Fibroblast of lung (primary cell): ENCODE data around the gene HMCN2. TPM values are rescaled to one million over a fixed set of nuclear protein-coding genes. Genes with fewer than 3 reads are reported as not detected.

ENCODE experiments used
- DNase-seq, 2 donors: peaks; one replicate each; pipeline versions ENCODE4 v3.0.0 to v3.0.0-alpha.2; 2010; ENCODE audit warnings: low read depth in 2 of 2
- H2AFZ ChIP-seq: 2 replicates; pipeline ENCODE4 v1.5.1; 2012; ENCODE audit warnings: low read length, control low read depth, inconsistent platforms
- H3K27ac ChIP-seq: 2 replicates; pipeline ENCODE4 v1.5.1; 2011; ENCODE audit warnings: low read length, control low read depth; ENCODE audit not compliant: insufficient read depth
- H3K27me3 ChIP-seq: 2 replicates; pipeline ENCODE4 v1.5.1; 2011; ENCODE audit warnings: mild to moderate bottlenecking, low read length; ENCODE audit not compliant: control insufficient read depth, insufficient read depth
- H3K36me3 ChIP-seq: 2 replicates; pipeline ENCODE4 v1.5.1; 2011; ENCODE audit warnings: low read length; ENCODE audit not compliant: control insufficient read depth, insufficient read depth
- H3K4me1 ChIP-seq: 2 replicates; pipeline ENCODE4 v1.5.1; 2011; ENCODE audit warnings: low read length; ENCODE audit not compliant: control insufficient read depth, insufficient read depth; ENCODE audit errors: extremely low read depth
- H3K4me2 ChIP-seq: 2 replicates; pipeline ENCODE4 v1.5.1; 2011; ENCODE audit warnings: low read length, control low read depth; ENCODE audit not compliant: insufficient read depth; ENCODE audit errors: extremely low read depth
- H3K4me3 ChIP-seq, 4 experiments: fragments of 200-600 bp in 1 of 4; sonication (generic) in 1 of 4; replicated peaks in 1 of 4; 2 replicates each; pipeline ENCODE4 v1.5.1; 2011 to 2016; ENCODE audit warnings: low read length in 4 of 4, low read depth in 3 of 4, mild to moderate bottlenecking in 3 of 4, control low read depth in 2 of 4, inconsistent platforms in 1 of 4, mixed read lengths in 1 of 4; ENCODE audit not compliant: insufficient read depth in 1 of 4; ENCODE audit errors: control extremely low read depth in 1 of 4
- H3K79me2 ChIP-seq: 2 replicates; pipeline ENCODE4 v1.5.1; 2012; ENCODE audit warnings: mild to moderate bottlenecking, low read length, inconsistent platforms; ENCODE audit not compliant: control insufficient read depth, insufficient read depth
- H3K9ac ChIP-seq: 2 replicates; pipeline ENCODE4 v1.5.1; 2011; ENCODE audit warnings: mild to moderate bottlenecking, low read length, control low read depth; ENCODE audit not compliant: insufficient read depth
- H3K9me3 ChIP-seq: 2 replicates; pipeline ENCODE4 v1.5.1; 2012; ENCODE audit warnings: low read depth, low read length; ENCODE audit not compliant: control insufficient read depth, insufficient read depth
- H4K20me1 ChIP-seq: 2 replicates; pipeline ENCODE4 v1.5.1; 2011; ENCODE audit warnings: low read length; ENCODE audit not compliant: control insufficient read depth, insufficient read depth; ENCODE audit errors: extremely low read depth
- CTCF ChIP-seq, 2 donors: IDR thresholded peaks in 1 of 2; conservative IDR thresholded peaks in 1 of 2; 1 replicate in 1 of 2; 2 replicates in 1 of 2; pipeline ENCODE4 v1.5.1; 2011 to 2012; ENCODE audit warnings: low read length in 2 of 2, control low read depth in 1 of 2, inconsistent platforms in 1 of 2, low read depth in 1 of 2, mild to moderate bottlenecking in 1 of 2
- EZH2 ChIP-seq: IDR thresholded peaks from 2 replicates; pipeline ENCODE4 v1.5.1; 2012; ENCODE audit warnings: low read length, control low read depth, mild to moderate bottlenecking; ENCODE audit errors: missing control alignments
- polyA plus RNA-seq, 2 donors: library from polyadenylated mRNA; depleted of rRNA in 1 of 2; stranded (reverse) in 1 of 2; unstranded in 1 of 2; fragments of >200 nt; gene quantifications; 2 replicates each; pipeline ENCODE4 v1.2.1, GENCODE V29; 2011 to 2012; ENCODE audit warnings: missing spikeins in 1 of 2
- total RNA-seq: library from RNA; depleted of rRNA; stranded (reverse); fragments of >200 nt; gene quantifications from 2 replicates; pipeline ENCODE4 v1.2.1, GENCODE V29; 2014

Gene HMCN2
- total and polyA plus RNA-seq, 2 donors (not counting 1 experiment from before 2014, with no cell fraction given) = under 0.01 TPM; not detected in 1

GRCh38 chr9:130425741-130426466 lies 160.3 kb downstream of the HMCN2 start:
- Histone ChIP-seq H3K36me3 (no peaks in the 10 kb centered on the region), H3K9me3 (no peaks in the 10 kb centered on the region), H3K79me2 (no peaks in the 10 kb centered on the region), H3K27me3 (no peaks in the 10 kb centered on the region), H3K4me3 (no peak overlapping the region), H3K4me1 (no peaks in the 10 kb centered on the region), H2AFZ (no peak overlapping the region), H3K4me2 (no peak overlapping the region), H3K27ac (no peak overlapping the region), H4K20me1 (no peaks in the 10 kb centered on the region), H3K9ac (no peak overlapping the region)
- DNase-seq = no peak
- no peak for TF ChIP-seq EZH2
- no peak for TF ChIP-seq CTCF (conservative IDR thresholded peaks at IDR 0.05 in 1 of 2, IDR thresholded peaks at IDR 0.05 in 1 of 2; ENCODE audit: low read depth in 1 of 2, low read length in 2 of 2)

- H3K79me2 ChIP-seq = no peaks in the 10 kb centered on the region
- no peak overlapping the region for H3K4me3 ChIP-seq
- H3K27ac ChIP-seq = no peak overlapping the region
- no peaks in the 10 kb centered on the region for H3K27me3 ChIP-seq
- no peaks in the 10 kb centered on the region for H3K9me3 ChIP-seq
- no peak for DNase-seq
- H4K20me1 ChIP-seq = no peaks in the 10 kb centered on the region
- TF ChIP-seq CTCF (conservative IDR thresholded peaks at IDR 0.05 in 1 of 2, IDR thresholded peaks at IDR 0.05 in 1 of 2; ENCODE audit: low read depth in 1 of 2, low read length in 2 of 2) = no peak
- TF ChIP-seq EZH2 = no peak
- H3K4me1 ChIP-seq = no peaks in the 10 kb centered on the region
- H3K4me2 ChIP-seq = no peak overlapping the region
- no peak overlapping the region for H3K9ac ChIP-seq
- H2AFZ ChIP-seq = no peak overlapping the region
- H3K36me3 ChIP-seq = no peaks in the 10 kb centered on the region
Observed at GRCh38 chr9:130426467-130426773, 160.9 kb downstream of the HMCN2 start.

GRCh38 chr9:130426883-130427282 lies 161.3 kb downstream of the HMCN2 start:
- no peak for TF ChIP-seq EZH2
- no peak for TF ChIP-seq CTCF (conservative IDR thresholded peaks at IDR 0.05 in 1 of 2, IDR thresholded peaks at IDR 0.05 in 1 of 2; ENCODE audit: low read depth in 1 of 2, low read length in 2 of 2)
- Histone ChIP-seq H3K27ac (no peak overlapping the region), H3K79me2 (no peaks in the 10 kb centered on the region), H3K4me3 (no peak overlapping the region), H3K9ac (no peak overlapping the region), H3K9me3 (no peaks in the 10 kb centered on the region), H3K36me3 (no peaks in the 10 kb centered on the region), H4K20me1 (no peaks in the 10 kb centered on the region), H3K4me1 (no peaks in the 10 kb centered on the region), H3K27me3 (no peaks in the 10 kb centered on the region), H3K4me2 (no peak overlapping the region), H2AFZ (no peak overlapping the region)
- DNase-seq = peak in 1 of 2 donors; percentile 64
